ENCODE data around the gene UBAP1. TPM values are rescaled to one million over a fixed set of nuclear protein-coding genes. Genes with fewer than 3 reads are reported as not detected.
A peak's percentile ranks its signal among the peaks of the same experiment; 100 is the strongest.

Gene UBAP1
- polyA plus RNA-seq, 3 donors = 32.5 to 44.5 (median 39.2) TPM

GRCh38 chr9:34203275-34203991, 24.6 kb downstream of the UBAP1 start:
- Histone ChIP-seq H3K4me3 (replicated peaks in 1 of 3; ENCODE audit: low read depth in 2 of 3, low read length in 3 of 3) (no peak overlapping the region), H3K79me2 (ENCODE audit: insufficient read depth, low read length) (peaks cover 99% of the 10 kb centered on the region), H4K20me1 (ENCODE audit: insufficient read depth, low read length) (peaks cover 100% of the 10 kb centered on the region), H2AFZ (ENCODE audit: insufficient read depth, low read depth, low read length, poor library complexity, severe bottlenecking) (no peak overlapping the region), H3K9ac (ENCODE audit: insufficient read depth, low read length, poor library complexity, severe bottlenecking) (no peak overlapping the region), H3K27me3 (ENCODE audit: control insufficient read depth in 2 of 2, insufficient read depth in 2 of 2, low read length in 2 of 2) (no peaks in the 10 kb centered on the region), H3K36me3 (replicated peaks in 1 of 2; ENCODE audit: control insufficient read depth in 1 of 2, insufficient read depth in 2 of 2, low read length in 2 of 2) (peaks cover 16 to 44% of the 10 kb centered on the region in 2 donors), H3K4me2 (replicated peaks; ENCODE audit: extremely low read depth, low read length, poor library complexity, severe bottlenecking) (no peak overlapping the region), H3K9me3 (replicated peaks in 1 of 2; ENCODE audit: control insufficient read depth in 1 of 2, insufficient read depth in 1 of 2, low read length in 2 of 2) (no peaks in the 10 kb centered on the region), H3K27ac (ENCODE audit: low read depth in 1 of 2, low read length in 2 of 2) (peak overlapping the region in 1 of 2 donors; percentile 31), H3K4me1 (ENCODE audit: control insufficient read depth in 1 of 2, insufficient read depth in 2 of 2, low read length in 2 of 2) (no peaks in the 10 kb centered on the region)
- Mint-ChIP-seq H3K27ac (peak overlapping the region in 1 of 7 donors; percentile 4), H3K9me3 (no peaks in the 10 kb centered on the region), H3K4me1 (peaks cover 8% of the 10 kb centered on the region), H3K27me3 (ENCODE audit: low read depth in 3 of 3) (peaks cover 0 to 2% (median 0%) of the 10 kb centered on the region in 3 donors), H3K36me3 (peaks cover 43 to 53% of the 10 kb centered on the region in 2 donors), H3K4me3 (no peak overlapping the region)
- DNase-seq = no peak
- WGBS (ENCODE audit: insufficient coverage) = no CpG with 5 or more reads among the region's 4 CpGs
- TF ChIP-seq CTCF (IDR thresholded peaks at IDR 0.05) = no peak
- intact Hi-C loops (cut with micrococcal nuclease) = loop anchor here in 1 of 2 donors (5.0 kb wide), 1 partner anchor 34 kb away; no protein-coding TSS in a partner anchor

GRCh38 chr9:34203992-34204635, 25.3 kb downstream of the UBAP1 start:
- H3K36me3 ChIP-seq (replicated peaks in 1 of 2; ENCODE audit: control insufficient read depth in 1 of 2, insufficient read depth in 2 of 2, low read length in 2 of 2) = peaks cover 14 to 38% of the 10 kb centered on the region in 2 donors
- no peak for DNase-seq
- H3K9ac ChIP-seq (ENCODE audit: insufficient read depth, low read length, poor library complexity, severe bottlenecking) = no peak overlapping the region
- H3K4me3 ChIP-seq (replicated peaks in 1 of 3; ENCODE audit: low read depth in 2 of 3, low read length in 3 of 3) = no peak overlapping the region
- no peak overlapping the region for H3K27ac ChIP-seq (ENCODE audit: low read depth in 1 of 2, low read length in 2 of 2)
- H3K79me2 ChIP-seq (ENCODE audit: insufficient read depth, low read length) = peaks cover 98% of the 10 kb centered on the region
- peaks cover 41 to 52% of the 10 kb centered on the region in 2 donors for H3K36me3 Mint-ChIP-seq
- no peak overlapping the region for H3K4me2 ChIP-seq (replicated peaks; ENCODE audit: extremely low read depth, low read length, poor library complexity, severe bottlenecking)
- no peaks in the 10 kb centered on the region for H3K9me3 Mint-ChIP-seq
- H3K4me1 Mint-ChIP-seq = peaks cover 8% of the 10 kb centered on the region
- H2AFZ ChIP-seq (ENCODE audit: insufficient read depth, low read depth, low read length, poor library complexity, severe bottlenecking) = no peak overlapping the region
- H4K20me1 ChIP-seq (ENCODE audit: insufficient read depth, low read length) = peaks cover 100% of the 10 kb centered on the region
- no peaks in the 10 kb centered on the region for H3K9me3 ChIP-seq (replicated peaks in 1 of 2; ENCODE audit: control insufficient read depth in 1 of 2, insufficient read depth in 1 of 2, low read length in 2 of 2)
- peaks cover 0 to 2% (median 0%) of the 10 kb centered on the region in 3 donors for H3K27me3 Mint-ChIP-seq (ENCODE audit: low read depth in 3 of 3)
- peak overlapping the region in 1 of 7 donors; percentile 15 for H3K27ac Mint-ChIP-seq
- no peak overlapping the region for H3K4me3 Mint-ChIP-seq
- no peaks in the 10 kb centered on the region for H3K27me3 ChIP-seq (ENCODE audit: control insufficient read depth in 2 of 2, insufficient read depth in 2 of 2, low read length in 2 of 2)
- intact Hi-C loops (cut with micrococcal nuclease) = loop anchor here in 1 of 2 donors (5.0 kb wide), 1 partner anchor 33 kb away; no protein-coding TSS in a partner anchor
- WGBS (ENCODE audit: insufficient coverage) = no CpG with 5 or more reads among the region's 6 CpGs
- no peaks in the 10 kb centered on the region for H3K4me1 ChIP-seq (ENCODE audit: control insufficient read depth in 1 of 2, insufficient read depth in 2 of 2, low read length in 2 of 2)
- TF ChIP-seq CTCF (IDR thresholded peaks at IDR 0.05) = no peak

All from CD14-positive monocyte (primary cell).